Activated CD4-positive, alpha-beta T cell treated with anti-CD3 and anti-CD28 coated beads for 4 hours (primary cell): Measurements from ENCODE around the gene FAM3B.
A peak's percentile ranks its signal among the peaks of the same experiment; 100 is the strongest.

Experiments used
- DNase-seq, 2 donors: peaks; one replicate each; pipeline ENCODE4 v3.0.0-alpha.2; 2020

FAM3B gene

GRCh38 chr21:41369105-41369919 lies 52.7 kb downstream of the FAM3B start:
- DNase-seq = peak in 1 of 2 donors; percentile 16

GRCh38 chr21:41369920-41370839 lies 53.6 kb downstream of the FAM3B start:
- DNase-seq = no peak

GRCh38 chr21:41370840-41371684 lies 54.5 kb downstream of the FAM3B start:
- no peak for DNase-seq

GRCh38 chr21:41371685-41372030 lies 55.1 kb downstream of the FAM3B start:
- no peak for DNase-seq

GRCh38 chr21:41373253-41373652 lies 56.7 kb downstream of the FAM3B start:
- no peak for DNase-seq

GRCh38 chr21:41373763-41374162 lies 57.2 kb downstream of the FAM3B start:
- DNase-seq = no peak

GRCh38 chr21:41374177-41374712 lies 57.6 kb downstream of the FAM3B start:
- DNase-seq = no peak

- DNase-seq = no peak
These were observed 58.4 kb downstream of the FAM3B start for GRCh38 chr21:41374867-41375533.

GRCh38 chr21:41375875-41376274 lies 59.3 kb downstream of the FAM3B start:
- DNase-seq = no peak

- no peak for DNase-seq
These were observed 61.1 kb downstream of the FAM3B start for GRCh38 chr21:41377715-41378114.

GRCh38 chr21:41378849-41379248 lies 62.2 kb downstream of the FAM3B start:
- DNase-seq = no peak

- DNase-seq = no peak
These were observed 63.3 kb downstream of the FAM3B start for GRCh38 chr21:41379901-41380300.

- DNase-seq = no peak
These were observed 65.1 kb downstream of the FAM3B start for GRCh38 chr21:41381731-41382130.

GRCh38 chr21:41387042-41387819 lies 70.6 kb downstream of the FAM3B start:
- no peak for DNase-seq

- DNase-seq = no peak
These were observed 71.2 kb downstream of the FAM3B start for GRCh38 chr21:41387824-41388223.

GRCh38 chr21:41388259-41388658 lies 71.7 kb downstream of the FAM3B start:
- DNase-seq = no peak

GRCh38 chr21:41390043-41390639 lies 73.5 kb downstream of the FAM3B start:
- DNase-seq = no peak

GRCh38 chr21:41393876-41394465 lies 77.4 kb downstream of the FAM3B start:
- DNase-seq = no peak

GRCh38 chr21:41396558-41397075 lies 80.0 kb downstream of the FAM3B start:
- DNase-seq = no peak

- DNase-seq = no peak
These were observed 80.9 kb downstream of the FAM3B start for GRCh38 chr21:41397471-41397891.
